ENCODE measurements around the gene CD3G.

DNA sequence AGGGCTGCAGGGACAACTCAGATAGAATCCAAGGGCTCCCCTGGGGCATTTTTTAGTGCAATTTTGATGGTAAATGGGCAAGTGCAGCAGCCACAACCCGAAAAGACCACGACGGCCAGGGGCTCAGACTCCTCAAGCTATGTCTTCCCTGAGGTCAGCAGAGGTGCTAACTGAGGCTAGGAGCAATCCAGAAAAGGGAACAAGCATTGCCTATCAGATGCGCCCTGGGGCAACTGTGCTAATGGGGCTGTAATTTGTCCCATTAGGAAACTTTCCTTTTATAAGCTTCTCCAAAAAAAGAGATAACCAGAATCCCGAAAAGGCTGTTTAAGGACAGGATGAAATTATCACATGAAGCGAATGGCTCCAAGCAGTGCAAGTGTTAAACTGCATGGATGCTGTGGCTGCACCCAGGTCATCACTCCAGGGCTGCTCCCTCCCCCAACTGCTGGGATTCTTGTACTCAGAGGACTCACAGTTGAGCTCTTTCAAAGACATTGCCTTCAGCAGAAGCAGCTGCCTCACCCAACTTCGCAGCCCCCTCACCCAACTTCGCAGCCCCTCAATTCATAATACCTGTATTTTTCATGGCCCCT lies 42.4 kb upstream of the CD3G start:
- TF ChIP-seq, protein P1, sequence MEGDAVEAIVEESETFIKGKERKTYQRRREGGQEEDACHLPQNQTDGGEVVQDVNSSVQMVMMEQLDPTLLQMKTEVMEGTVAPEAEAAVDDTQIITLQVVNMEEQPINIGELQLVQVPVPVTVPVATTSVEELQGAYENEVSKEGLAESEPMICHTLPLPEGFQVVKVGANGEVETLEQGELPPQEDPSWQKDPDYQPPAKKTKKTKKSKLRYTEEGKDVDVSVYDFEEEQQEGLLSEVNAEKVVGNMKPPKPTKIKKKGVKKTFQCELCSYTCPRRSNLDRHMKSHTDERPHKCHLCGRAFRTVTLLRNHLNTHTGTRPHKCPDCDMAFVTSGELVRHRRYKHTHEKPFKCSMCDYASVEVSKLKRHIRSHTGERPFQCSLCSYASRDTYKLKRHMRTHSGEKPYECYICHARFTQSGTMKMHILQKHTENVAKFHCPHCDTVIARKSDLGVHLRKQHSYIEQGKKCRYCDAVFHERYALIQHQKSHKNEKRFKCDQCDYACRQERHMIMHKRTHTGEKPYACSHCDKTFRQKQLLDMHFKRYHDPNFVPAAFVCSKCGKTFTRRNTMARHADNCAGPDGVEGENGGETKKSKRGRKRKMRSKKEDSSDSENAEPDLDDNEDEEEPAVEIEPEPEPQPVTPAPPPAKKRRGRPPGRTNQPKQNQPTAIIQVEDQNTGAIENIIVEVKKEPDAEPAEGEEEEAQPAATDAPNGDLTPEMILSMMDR (conservative IDR thresholded peaks at IDR 0.05) = no peak
- TF ChIP-seq ZFX (IDR thresholded peaks at IDR 0.05) = no peak
